PFSK-1 (cell line): ENCODE data around the gene DBX1.

Experiments used
- POLR2AphosphoS5 ChIP-seq: IDR thresholded peaks from 2 replicates; pipeline ENCODE4 v1.6.1; 2012; ENCODE audit warnings: low read depth, mild to moderate bottlenecking, control low read depth, low read length, moderate library complexity
- TAF1 ChIP-seq: IDR thresholded peaks from 2 replicates; pipeline ENCODE4 v1.6.1; 2012; ENCODE audit warnings: low read length, control low read depth, borderline replicate concordance; ENCODE audit not compliant: insufficient read depth
- TF ChIP-seq, protein P1 (sequence below), 2 experiments: IDR thresholded peaks; 2 replicates each; pipeline versions ENCODE4 v1.6.1 to v1.8.0; 2011 to 2012; ENCODE audit warnings: low read depth in 2 of 2, low read length in 2 of 2, control low read depth in 1 of 2, inconsistent platforms in 1 of 2, mild to moderate bottlenecking in 1 of 2, moderate library complexity in 1 of 2; ENCODE audit not compliant: insufficient read depth in 1 of 2

DNA sequence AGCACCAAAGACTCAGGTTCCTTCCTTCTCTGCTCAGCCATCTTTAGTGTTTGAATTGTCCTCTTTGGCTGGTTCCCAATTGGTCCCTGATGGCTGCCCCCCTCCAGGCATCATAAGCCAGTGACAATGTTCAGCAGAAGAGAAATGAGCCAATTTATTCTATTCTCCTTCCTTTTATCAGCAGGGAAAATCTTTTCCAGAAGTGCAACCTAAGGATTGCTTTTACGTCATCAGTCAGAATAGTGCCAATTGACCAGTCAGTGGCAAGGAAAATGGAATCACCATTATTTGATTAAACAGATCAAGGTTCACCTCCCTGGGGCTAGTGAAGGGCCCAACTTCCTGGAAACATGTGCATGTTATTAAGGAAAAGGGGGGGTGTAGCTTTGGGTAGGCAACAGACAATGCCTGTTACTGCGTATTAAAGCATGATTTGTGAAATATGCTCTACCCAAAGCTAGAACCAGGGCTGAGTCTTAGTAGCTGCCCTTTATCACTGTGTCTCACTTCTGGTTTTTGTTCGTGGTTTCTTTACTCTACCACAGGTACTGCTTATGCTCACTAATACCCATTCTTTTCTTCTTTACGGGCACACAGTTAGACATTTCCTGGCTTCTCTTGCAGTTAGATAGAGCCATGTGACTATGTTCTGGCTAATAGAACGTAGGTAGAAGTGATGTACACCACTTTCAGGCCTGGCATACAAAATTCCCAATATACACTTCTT lies 12.6 kb upstream of the DBX1 start:
- TF ChIP-seq POLR2AphosphoS5 (no peak), TAF1 (no peak)
- TF ChIP-seq, protein P1, sequence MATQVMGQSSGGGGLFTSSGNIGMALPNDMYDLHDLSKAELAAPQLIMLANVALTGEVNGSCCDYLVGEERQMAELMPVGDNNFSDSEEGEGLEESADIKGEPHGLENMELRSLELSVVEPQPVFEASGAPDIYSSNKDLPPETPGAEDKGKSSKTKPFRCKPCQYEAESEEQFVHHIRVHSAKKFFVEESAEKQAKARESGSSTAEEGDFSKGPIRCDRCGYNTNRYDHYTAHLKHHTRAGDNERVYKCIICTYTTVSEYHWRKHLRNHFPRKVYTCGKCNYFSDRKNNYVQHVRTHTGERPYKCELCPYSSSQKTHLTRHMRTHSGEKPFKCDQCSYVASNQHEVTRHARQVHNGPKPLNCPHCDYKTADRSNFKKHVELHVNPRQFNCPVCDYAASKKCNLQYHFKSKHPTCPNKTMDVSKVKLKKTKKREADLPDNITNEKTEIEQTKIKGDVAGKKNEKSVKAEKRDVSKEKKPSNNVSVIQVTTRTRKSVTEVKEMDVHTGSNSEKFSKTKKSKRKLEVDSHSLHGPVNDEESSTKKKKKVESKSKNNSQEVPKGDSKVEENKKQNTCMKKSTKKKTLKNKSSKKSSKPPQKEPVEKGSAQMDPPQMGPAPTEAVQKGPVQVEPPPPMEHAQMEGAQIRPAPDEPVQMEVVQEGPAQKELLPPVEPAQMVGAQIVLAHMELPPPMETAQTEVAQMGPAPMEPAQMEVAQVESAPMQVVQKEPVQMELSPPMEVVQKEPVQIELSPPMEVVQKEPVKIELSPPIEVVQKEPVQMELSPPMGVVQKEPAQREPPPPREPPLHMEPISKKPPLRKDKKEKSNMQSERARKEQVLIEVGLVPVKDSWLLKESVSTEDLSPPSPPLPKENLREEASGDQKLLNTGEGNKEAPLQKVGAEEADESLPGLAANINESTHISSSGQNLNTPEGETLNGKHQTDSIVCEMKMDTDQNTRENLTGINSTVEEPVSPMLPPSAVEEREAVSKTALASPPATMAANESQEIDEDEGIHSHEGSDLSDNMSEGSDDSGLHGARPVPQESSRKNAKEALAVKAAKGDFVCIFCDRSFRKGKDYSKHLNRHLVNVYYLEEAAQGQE (IDR thresholded peaks at IDR 0.05; ENCODE audit: insufficient read depth in 1 of 2, low read depth in 2 of 2, low read length in 2 of 2) = no peak
